ENCODE data around the gene LAYN. TPM values are rescaled to one million over a fixed set of nuclear protein-coding genes. Genes with fewer than 3 reads are reported as not detected.
A peak's percentile ranks its signal among the peaks of the same experiment; 100 is the strongest.

Gene LAYN, protein sequence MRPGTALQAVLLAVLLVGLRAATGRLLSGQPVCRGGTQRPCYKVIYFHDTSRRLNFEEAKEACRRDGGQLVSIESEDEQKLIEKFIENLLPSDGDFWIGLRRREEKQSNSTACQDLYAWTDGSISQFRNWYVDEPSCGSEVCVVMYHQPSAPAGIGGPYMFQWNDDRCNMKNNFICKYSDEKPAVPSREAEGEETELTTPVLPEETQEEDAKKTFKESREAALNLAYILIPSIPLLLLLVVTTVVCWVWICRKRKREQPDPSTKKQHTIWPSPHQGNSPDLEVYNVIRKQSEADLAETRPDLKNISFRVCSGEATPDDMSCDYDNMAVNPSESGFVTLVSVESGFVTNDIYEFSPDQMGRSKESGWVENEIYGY
- total RNA-seq (ENCODE audit: insufficient read depth, low replicate concordance): 8.7 TPM

DNA sequence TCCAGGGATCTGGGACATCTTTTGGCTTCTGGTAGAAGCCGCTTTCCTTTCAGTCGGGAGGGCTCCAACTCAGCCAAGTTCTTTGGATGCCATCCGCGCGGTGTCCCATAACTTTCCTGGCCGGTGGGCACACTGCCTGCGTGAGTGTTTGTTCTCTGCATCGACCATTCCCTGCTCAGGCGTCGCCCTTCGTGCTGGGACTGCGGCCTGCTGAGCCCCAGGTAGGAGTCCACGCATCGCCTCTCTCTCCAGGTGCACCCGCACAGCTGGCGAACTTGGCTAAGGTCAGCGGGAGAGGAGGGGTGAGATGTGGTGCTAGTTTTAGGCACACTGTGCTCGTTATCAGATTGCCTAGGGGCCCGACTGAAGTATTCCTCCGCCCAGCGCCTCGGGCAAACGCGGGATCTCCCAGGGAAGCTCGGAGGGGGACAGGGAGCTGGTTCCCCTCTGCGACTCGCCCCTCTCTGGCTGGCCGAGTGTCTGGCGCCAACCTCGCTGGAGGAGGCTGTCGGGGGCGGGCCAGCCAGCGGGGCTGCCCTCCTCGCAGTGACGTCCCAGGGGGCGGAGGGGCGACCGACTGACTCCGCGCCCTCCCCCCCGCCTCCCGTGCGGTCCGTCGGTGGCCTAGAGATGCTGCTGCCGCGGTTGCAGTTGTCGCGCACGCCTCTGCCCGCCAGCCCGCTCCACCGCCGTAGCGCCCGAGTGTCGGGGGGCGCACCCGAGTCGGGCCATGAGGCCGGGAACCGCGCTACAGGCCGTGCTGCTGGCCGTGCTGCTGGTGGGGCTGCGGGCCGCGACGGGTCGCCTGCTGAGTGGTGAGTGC, at the start of gene LAYN:
LAYN (plus strand) TSS at position 607 of the 823 bp plus-strand sequence; CDS start at position 731, 124 bp downstream.
- peak; percentile 45 for DNase-seq (ENCODE audit: low spot score)

DNA sequence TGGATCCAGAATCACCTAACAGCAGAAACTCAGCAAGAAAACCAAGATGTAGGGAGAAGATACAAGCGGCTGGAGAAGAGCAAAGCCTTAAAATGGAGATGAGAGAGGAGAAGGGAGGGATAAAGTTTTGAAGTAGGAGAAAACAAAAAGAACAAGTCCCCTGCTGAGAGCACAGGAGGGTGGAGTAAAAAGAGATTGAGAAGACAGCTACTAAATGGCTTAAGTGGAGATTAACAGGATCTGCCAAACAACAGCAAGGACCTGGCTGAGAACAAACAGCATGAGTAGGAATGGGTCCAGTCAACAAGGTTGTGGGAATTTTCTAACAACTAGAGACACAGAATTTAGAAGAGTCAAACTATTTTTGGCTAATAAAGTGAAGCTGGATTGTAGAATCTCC, 46.5 kb upstream of the LAYN start:
- DNase-seq (ENCODE audit: low spot score): no peak

DNA sequence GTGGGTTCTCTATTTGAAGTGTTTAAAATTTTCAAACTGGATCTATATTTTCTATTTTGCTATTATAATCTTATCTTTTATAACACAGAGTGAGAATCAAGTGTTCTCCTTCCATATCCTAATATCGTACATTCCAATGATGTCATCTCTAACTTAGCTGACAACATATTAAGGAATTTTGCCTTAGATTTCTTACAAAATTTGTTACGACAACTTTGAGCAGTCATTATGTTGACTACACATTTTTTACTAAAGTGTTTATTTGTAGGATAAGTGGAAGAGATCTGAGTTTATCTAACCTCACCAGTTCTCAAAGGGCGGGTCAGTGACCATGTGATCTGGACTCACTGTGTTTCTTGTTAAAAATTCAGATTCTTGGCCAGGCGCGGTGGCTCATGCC, 41.0 kb upstream of the LAYN start:
- no peak for DNase-seq (ENCODE audit: low spot score)

DNA sequence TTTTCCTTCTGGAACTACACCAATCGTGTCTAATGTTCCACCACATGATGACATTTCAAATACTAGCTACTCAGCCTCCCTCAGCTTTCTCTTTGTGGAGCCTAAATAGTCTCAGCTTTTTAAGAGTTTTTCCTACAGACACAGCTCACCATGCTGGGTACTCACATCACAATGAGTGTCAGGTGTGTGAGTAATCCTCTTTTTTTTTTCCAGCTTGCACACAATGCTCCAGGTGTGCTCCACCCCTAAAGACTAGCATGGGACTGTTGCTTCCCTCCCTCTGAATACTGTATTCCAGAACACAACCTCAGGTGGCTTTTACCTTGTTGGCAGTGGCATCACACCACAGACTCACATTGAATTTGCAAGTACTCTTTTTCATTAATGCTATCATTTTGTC, 40.0 kb upstream of the LAYN start:
- no peak for DNase-seq (ENCODE audit: low spot score)

DNA sequence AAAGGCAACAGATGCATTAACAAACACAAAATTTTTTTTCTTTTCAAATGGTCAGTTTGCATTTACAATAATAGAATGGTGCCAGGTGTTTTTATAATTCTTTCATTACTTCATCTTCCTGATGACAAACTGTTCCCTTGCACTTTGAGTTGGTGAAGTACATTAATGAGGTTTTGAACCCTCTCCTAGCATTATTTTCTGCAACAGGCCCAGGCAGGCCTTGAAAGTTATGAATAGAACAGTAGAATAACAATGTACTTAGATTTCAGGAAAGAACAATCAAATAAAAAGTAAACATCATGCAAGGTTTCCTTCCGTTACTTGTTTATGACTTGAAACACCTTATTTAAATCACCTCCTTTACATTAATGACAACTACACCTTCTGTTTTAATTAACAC, 37.9 kb upstream of the LAYN start:
- no peak for DNase-seq (ENCODE audit: low spot score)

DNA sequence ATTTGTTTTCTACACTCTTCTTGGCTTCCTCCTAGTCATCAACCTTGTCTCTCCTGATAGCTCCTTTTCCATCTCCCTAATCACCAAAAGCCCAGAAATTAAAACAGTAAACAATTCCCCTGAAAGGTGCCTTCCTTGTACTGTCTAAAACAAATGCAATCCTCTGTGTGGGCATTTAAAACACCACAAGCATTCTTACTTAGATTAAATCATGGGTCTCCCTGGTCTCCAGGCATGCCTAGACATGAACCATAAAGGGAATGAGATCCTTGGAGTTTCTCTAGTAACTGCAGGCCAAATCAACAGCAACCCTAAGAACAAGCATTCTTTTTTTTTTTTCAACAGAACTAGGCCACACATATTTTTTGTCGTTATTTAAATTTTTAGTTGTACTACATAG, 30.2 kb upstream of the LAYN start:
- peak; percentile 49 for DNase-seq (ENCODE audit: low spot score)

DNA sequence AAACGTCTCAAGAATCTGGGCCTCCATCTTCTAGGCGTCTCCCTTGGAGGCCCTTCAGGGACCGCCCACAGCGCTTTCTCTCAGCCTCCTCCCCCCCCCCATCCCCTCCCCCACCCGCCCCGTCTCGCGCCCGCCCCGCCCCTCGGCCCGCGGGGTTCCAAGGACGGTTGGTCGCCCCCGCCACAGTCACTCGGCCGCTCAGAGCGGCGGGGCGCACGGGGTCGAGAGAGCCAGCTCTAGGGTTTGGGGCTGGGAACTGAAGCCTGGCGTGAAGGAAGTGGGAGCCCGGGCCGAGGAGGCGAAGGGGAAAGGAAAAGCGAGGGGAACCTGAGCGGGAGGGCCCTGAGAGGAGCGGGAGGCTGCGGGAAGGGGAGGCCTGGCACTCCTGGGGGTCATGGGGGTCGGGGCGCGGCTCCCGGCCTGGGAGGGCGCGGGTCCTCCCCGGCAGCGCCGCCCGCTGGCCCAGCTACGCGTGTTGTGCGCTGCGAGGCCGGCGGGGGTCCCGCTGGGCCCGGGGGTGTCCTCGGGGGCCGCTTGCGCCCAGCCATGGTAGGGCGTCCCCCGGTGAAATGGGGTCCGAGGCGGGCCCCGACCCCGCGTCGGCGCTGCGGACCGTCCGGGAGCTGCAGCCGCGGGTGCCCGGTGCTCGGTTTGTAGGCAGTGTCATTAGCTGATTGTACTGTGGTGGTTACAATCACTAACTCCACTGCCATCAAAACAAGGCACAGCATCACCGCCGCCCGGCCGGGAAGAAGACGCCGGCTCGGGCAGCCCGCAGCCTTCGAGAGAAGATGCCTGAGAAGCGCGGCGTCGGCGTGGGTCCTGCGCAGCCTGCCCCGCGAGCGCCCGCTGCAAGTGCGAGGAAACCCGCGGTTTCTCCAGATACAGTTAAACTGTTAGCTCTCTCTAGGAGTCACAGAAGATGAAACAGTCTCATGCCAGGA, 28.0 kb upstream of the LAYN start, which contains the start of gene BTG4:
BTG4 (minus strand) TSS at position 91 of the 944 bp plus-strand sequence. CDS start 13,610 bp downstream, outside the sequence.
- peak; percentile 14 for DNase-seq (ENCODE audit: low spot score)

DNA sequence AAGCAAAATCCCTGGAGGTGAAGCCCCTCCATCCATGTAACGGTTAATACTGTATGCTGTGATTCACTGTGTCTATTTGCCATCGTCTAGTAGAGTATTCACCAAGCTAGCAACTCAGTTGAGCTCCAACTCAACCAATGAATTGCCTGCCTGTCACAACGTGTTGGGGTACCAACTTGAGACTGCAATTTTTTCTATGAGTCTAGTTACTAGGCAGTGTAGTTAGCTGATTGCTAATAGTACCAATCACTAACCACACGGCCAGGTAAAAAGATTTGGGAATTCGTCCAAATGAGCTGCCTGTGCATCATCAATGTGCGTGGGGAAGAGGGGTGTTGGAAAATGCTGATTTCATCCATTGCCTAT, 27.3 kb upstream of the LAYN start:
- no peak for DNase-seq (ENCODE audit: low spot score)

DNA sequence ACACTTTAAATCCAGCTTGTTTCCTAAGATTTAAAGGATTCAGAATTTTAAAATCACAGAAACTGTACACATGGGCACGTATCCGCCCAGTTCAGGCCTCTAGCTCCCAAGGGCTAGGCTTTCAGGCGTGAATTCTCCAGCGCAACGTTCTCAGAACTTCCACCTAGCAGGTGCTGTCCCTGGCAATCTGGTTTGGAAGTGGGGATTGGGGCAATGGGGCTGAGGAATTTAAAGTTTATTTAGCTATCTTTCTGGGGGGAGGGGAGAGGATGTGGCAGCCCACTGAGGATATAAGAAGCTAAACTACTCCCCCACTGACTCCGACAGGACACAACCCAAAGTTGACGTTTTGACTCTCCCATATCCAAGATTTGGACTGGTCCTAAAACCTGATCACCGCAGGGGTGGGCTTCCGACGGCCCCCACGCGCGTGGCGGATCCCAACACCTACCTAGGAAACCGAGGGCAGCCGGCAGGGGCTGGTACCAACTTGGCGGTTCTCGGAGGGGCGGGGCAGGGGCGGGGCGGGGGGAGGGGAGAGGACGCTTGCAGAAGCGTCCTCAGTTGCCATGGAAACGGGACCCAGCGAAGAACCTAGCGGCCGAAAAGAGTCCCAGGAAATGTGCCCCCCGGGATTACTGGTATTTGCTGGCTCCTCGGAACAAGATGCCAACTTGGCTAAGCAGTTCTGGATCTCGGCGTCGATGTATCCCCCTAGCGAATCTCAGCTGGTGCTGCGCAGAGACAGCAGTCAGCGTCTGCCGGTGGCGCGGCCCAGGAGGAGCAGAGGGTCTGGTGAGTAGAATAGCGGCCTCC, 26.1 kb upstream of the LAYN start, which contains the start of gene HOATZ:
HOATZ (plus strand) TSS at position 563 of the 816 bp plus-strand sequence; CDS start at position 570, 7 bp downstream.
- peak; percentile 8 for DNase-seq (ENCODE audit: low spot score)

DNA sequence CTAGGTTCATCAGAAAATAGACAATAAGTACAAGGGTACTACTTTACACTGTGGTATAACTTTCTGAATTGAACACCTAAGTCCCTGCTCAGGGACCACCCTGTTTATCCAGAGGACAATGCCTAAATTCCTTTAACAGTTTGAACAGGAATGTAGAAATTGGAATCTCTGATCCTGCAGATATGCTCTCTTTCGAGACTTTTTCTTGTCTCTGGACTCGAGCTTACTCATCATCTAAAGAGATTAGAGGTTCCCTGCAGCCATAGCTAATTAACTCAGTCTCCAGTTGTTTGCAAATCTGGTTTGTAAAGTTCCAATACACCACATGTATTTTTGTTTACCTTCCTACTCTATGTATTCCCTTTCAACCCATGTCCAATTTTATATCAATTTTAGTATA, 24.9 kb upstream of the LAYN start:
- no peak for DNase-seq (ENCODE audit: low spot score)

DNA sequence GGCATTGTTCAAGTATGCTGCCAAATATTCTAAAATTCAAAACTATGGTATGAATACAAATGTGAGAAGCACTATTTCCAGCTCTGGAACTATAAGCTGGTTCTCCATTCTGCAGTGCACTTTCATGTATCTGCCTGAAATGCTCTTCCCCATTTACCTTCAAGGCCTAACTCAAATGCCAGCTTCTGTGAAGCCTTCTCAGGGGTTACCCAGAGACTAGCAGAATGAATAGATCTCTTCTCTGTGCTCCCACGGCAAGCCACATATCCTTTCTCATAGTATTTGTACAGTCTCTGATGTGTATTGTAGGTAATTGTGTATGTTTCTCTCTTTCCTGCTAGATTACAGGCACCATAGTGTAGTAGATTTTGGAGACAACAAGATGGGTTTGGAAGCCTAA, 21.9 kb upstream of the LAYN start:
- DNase-seq (ENCODE audit: low spot score): no peak

DNA sequence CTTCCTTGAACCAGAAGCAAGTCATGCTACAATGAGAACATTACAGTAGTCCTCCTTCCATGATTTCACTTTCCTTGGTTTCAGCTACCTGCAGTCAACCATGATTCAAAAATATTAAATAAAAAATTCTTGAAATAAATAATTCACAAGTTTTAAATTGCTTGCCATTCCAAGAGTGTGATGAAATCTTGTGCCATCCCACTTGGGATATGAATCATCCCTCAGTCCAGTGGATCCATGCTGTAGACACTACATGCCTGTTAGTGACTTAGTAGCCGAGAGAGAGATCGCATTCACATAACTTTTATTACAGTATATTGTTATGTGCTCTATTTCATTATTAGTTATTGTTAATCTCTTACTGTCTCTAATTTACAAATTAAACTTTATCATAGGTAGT, 20.0 kb upstream of the LAYN start:
- no peak for DNase-seq (ENCODE audit: low spot score)

DNA sequence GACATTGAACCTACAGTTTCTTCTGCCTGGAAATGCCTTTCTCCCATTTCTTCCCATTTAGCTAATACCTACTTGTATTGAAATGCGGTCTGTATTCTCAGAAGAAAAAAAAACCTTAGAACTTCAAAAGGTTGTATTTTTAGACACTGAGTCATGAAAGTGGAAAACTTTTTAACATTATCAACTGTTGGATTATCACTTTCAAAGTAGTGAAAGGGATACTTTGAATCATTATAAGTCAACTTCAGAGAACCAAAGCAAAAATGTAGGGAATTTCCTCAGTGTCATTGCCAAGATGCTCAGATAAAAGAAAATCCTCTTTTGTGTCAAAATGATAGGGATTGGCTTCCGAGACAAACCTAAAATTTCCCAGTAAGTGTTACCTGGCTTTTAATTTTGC, 19.4 kb upstream of the LAYN start:
- peak; percentile 32 for DNase-seq (ENCODE audit: low spot score)

DNA sequence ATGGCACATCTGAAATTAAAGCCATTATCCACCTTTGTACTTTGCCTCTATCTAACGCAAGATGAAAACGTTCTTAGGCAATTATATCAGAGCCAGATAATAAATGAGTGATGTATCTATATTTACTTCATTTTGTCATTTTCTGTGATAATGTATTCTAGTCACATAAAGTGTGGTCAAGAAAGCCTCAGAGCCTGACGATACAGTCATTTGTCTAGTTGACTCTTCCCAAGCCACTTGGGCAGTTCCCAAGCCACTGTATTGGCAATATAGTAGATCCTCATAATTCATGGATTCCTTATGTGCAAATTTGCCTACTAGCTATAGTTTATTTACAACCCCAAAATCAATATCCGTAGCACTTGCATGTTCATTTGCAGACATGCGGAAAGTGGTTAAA, 18.1 kb upstream of the LAYN start:
- DNase-seq (ENCODE audit: low spot score): no peak

DNA sequence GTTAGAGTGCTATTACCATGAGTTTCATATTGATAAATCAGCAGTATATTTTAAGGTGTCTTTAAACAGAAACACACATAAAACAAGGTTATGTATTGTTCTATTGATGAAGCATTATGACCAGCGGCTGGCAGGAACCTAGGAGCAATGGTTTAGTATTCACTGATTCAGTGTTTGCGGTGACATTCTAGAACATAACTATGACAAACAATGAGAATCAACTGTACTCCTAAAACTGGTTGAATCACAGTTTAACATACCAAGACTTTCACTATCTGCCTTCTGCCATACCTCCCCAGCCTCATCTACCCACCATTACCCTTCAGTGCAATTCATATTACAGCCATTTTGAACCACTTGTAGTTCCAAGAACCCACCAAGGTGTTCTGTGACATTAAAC, 17.2 kb upstream of the LAYN start:
- DNase-seq (ENCODE audit: low spot score): no peak

DNA sequence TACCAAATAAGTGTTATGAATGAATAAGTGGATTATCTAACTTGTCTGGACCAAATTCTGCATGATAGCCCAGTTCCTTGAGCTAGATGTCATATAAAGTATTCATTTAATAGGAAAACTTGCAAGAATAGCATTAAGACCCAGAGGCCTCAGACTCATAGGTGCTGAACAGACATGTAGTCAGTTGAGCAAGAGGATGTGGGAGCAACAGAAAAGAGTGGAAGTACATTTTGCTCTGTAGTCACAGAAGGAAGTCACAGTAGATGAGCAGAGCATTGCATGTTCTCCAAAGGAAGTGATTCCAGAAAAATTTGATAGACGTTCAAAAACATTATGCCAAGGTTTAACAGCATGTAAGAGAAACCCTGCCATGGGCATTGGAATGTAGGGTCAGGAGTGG, 16.5 kb upstream of the LAYN start:
- DNase-seq (ENCODE audit: low spot score): no peak

DNA sequence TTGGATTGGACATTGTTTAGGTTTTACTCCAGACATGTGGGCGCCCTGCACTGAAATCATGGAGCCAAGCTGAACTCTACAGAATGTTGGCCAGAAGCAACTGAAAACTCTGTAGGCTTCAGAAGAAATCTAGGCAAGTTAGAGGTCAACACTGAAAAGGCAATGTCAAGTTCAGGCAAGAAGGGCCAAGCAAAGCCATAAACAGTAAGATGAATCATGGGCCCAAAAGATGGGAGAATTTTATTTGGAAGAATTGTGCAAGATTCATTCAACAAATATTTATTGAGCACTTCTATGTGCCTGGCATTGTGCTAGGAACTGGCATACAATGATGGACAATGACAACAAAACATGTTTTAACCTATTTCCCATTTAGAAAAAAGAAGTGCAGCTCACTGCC, 15.1 kb upstream of the LAYN start:
- DNase-seq (ENCODE audit: low spot score): no peak

DNA sequence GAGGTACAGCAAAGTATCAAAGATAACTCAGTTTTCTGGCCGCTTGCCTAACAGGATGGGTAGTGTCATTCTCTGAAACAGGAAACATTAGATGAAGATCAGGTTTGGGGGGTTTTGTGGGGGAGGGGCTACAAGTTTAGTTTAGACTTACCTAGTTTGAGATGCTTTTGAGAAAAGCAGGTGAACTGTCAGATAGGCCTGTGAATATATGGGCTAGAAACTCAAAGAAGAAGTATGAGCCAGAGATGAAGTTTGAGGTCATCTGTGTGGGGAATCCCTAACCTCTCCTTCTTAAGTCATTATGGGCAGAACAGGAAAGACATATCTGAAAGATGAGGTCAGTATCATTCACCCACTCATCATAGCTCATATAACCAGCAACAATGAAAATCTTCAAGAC, 14.0 kb upstream of the LAYN start:
- DNase-seq (ENCODE audit: low spot score): peak; percentile 16

DNA sequence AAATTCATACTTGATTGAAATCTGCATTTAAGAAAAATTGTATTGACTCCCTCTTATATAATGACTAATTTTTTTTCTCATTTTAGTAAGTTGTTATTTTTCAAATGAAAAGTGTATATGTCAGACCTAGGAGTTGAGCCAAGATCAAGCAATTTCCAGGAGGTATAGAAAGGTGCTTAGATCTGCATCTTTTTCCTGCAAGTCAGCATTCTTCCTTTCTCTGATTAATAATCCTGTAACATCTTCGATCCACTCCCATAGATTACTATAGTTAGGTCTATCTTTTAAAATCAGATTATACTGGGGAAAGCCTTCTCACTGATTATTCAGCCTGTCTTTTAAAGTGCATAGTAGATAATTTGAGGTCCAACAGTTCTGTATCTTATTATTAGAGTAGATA, 13.2 kb upstream of the LAYN start:
- no peak for DNase-seq (ENCODE audit: low spot score)

DNA sequence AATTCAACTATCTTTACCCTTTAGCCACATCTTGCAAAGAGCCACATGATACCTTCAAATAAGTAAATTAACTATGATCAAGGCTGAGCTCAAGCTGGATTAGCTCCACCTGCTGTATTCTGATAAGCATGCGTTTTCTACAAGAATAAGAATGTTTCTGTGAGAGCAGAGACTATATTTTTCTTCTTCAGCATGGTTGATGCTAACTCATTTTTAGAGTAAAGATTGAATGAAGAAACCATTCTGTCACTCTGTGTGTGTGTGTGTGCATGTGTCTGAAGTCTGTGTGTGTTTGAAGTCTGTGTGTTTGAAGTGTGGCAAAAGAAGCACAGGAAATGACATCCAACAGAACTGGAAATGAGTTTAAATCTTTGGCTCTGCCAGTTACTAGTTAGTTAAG, 12.0 kb upstream of the LAYN start:
- no peak for DNase-seq (ENCODE audit: low spot score)

DNA sequence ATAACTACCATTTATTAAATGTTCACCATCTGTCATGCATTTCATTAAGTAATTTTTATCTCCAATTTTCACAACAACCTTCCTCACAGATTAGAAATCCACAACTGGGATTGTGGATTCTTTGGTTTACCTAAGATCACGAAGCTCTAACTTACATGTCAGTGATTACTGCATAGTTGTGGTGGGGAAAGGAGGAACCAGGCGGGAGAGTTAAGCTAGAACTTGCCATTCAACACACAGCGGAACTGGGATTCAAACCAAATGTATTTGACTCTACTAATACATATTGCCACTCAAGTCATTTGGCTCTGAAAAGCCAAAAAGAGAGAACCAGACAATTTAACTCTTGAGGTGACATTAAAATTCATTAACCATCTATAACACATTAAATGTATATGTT, 10.4 kb upstream of the LAYN start:
- DNase-seq (ENCODE audit: low spot score): no peak

Data from umbilical cord (tissue), 2 donors.